Body of pancreas (tissue), 4 donors: ENCODE measurements around the gene UBE2J1.

Source experiments
- POLR2A ChIP-seq, 3 donors: fragments of 450-650 bp; IDR thresholded peaks; one replicate each; pipeline ENCODE4 v1.6.1; 2016; ENCODE audit warnings: antibody characterized with exemption in 3 of 3, mild to moderate bottlenecking in 2 of 3
- TF ChIP-seq, protein P1 (sequence below), 7 experiments: fragments of 450-650 bp in 4 of 7; fragments of 200-600 bp in 3 of 7; sonication (generic) in 3 of 7; IDR thresholded peaks; one replicate each; pipeline ENCODE4 v1.5.1; 2016 to 2019; ENCODE audit warnings: antibody characterized with exemption in 7 of 7

DNA sequence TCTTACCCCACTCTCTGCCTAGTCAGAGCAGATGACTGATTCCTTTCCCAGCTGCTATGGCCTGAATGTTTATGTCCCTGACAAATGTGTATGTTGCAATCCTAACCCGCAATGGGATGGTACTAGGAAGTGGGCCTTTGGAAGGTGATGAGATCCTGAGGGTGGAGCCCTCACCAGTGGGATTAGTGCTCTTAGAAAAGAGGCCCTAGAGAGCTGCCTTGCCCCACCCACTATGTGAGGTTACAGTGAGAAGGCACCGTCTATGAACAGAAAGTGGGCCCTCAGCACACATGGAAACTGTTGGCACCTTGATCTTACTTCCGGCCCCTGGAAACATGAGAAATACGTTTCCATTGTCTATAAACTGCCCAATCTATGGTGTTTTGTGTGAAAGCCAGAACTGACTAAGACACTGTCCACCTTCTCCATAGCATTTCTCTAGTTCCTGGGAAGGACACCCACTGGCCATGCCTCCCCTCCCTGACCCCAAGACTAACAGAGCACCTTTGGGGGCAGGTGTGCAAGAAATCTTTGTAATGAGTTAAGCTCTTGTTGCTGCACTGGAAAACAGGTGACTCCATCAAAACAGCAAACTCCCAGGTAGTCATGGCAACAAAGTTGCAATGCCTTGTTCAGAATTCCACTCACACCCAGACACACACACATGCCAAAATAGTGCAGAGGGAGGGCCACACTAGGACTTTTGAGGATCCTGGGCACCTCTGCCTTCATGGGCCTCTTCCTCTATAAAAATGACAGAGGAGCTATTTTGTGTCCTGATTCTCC is 53.6 kb downstream of the UBE2J1 start:
- TF ChIP-seq, protein P1, sequence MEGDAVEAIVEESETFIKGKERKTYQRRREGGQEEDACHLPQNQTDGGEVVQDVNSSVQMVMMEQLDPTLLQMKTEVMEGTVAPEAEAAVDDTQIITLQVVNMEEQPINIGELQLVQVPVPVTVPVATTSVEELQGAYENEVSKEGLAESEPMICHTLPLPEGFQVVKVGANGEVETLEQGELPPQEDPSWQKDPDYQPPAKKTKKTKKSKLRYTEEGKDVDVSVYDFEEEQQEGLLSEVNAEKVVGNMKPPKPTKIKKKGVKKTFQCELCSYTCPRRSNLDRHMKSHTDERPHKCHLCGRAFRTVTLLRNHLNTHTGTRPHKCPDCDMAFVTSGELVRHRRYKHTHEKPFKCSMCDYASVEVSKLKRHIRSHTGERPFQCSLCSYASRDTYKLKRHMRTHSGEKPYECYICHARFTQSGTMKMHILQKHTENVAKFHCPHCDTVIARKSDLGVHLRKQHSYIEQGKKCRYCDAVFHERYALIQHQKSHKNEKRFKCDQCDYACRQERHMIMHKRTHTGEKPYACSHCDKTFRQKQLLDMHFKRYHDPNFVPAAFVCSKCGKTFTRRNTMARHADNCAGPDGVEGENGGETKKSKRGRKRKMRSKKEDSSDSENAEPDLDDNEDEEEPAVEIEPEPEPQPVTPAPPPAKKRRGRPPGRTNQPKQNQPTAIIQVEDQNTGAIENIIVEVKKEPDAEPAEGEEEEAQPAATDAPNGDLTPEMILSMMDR (IDR thresholded peaks at IDR 0.05): no peak
- no peak for TF ChIP-seq POLR2A (IDR thresholded peaks at IDR 0.05)
